Skeletal muscle cell (primary cell): ENCODE results near the gene FAM124A.

Experiments used
- DNase-seq: peaks from one replicate; pipeline ENCODE4 v3.0.0-alpha.2; 2010; ENCODE audit warnings: low read depth
- H3K4me3 ChIP-seq: 2 replicates; pipeline ENCODE4 v1.5.1; 2011; ENCODE audit warnings: low read depth, mild to moderate bottlenecking, control low read depth, low read length, moderate library complexity

Gene FAM124A

DNA sequence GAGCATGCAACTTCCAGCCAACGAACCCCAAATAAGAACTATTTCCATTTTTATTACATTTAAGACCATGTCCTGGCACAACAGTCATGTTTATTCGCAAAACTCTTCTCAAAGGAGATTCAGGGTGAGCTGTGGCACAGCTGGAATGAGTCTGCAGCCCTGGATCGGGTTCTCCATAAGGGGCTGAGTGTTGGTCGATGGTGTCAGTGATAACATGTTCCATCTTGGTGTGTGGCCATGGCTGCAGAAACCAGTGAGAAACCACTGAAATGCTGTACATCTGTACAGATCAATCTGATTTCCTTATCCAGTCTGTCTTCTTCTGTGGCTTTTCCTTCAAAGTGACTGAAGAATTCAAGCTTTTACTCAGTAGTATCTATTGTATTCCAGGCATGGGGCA lies 15.2 kb downstream of the FAM124A start:
- no peak overlapping the region for H3K4me3 ChIP-seq
- DNase-seq: no peak

GRCh38 chr13:51237887-51238286 lies 15.7 kb downstream of the FAM124A start:
- no peak for DNase-seq
- no peak overlapping the region for H3K4me3 ChIP-seq

DNA sequence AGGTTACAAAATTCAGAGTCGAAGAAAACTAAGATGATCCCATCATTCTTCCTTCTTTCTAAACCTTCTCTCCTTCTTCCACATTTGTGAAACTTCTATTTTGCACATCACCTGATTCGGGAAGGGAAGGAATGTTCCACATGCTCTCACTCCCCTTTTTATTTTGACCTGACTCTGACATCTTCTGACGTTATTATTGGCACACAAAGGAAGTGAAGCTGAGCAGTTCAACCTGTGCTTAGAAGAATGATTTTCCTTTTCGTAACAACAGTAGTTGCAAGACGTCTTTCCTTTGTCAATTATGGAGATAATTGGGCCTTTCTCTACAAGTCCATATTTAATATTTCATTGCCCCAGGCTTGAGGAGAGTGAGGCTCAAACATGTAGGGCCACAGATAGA lies 18.0 kb downstream of the FAM124A start:
- H3K4me3 ChIP-seq: no peak overlapping the region
- no peak for DNase-seq

- no peak overlapping the region for H3K4me3 ChIP-seq
- DNase-seq: no peak
Observed at GRCh38 chr13:51240958-51241357, 18.8 kb downstream of the FAM124A start.

GRCh38 chr13:51241720-51242119 lies 19.5 kb downstream of the FAM124A start:
- peak; percentile 21 for DNase-seq
- no peak overlapping the region for H3K4me3 ChIP-seq

GRCh38 chr13:51243227-51243626 lies 21.0 kb downstream of the FAM124A start:
- no peak overlapping the region for H3K4me3 ChIP-seq
- DNase-seq: no peak

- H3K4me3 ChIP-seq: no peak overlapping the region
- DNase-seq: no peak
Observed at GRCh38 chr13:51243832-51244231, 21.6 kb downstream of the FAM124A start.

DNA sequence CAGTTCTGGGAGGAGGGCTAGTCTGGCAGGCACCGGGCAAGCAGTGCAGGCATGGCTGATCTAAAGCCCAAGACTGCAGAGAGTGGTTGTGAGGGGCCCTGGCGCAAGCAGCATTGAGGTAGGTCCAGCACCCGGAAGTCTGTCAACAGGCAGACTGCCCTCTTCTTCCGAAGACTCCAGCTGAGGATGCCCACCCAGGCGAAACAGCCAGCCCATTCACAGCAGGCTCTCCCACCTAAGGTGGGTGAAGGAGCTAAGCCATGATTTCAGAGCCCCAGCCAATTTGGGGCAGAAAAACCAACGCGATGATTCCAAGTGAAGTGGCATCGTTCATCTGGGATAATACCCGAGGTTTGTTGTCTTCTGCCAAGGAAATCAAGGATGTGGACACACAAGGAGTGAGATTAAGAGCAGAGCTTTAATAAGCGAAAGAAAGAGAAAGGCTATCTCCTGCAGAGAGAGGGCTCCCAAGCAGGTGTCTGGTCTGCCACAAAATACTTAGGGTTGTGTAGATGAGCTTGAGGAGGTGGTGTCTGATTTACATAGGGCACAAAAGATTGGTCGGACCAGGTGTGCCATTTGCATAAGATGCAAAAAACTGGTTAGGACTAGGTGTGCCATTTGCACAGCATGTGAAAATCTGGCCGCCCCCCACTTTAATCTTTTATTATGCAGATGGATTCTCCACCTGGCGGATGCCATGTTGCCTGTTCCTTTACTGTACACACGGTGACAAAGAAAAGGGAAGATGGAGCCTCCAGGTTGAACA lies 22.6 kb downstream of the FAM124A start:
- DNase-seq: no peak
- no peak overlapping the region for H3K4me3 ChIP-seq

DNA sequence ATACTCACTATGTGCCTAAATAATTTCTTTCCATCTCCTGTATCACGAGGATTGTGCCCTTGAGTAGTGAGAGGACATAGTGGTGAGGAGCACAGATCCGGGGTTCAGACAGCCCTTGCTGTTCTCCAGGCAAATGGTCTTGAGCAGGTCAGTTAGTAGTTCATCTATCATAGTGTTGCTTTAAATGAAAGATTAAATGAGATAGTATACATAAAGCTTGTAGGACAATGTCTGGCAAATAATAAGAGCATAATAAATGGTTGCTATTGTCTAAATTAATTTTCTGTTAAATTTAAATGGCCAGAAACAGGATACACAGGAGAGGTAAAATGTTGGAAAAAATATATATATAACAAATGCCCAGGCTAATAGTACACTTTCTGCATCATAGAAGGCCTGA lies 23.4 kb downstream of the FAM124A start:
- no peak overlapping the region for H3K4me3 ChIP-seq
- no peak for DNase-seq

DNA sequence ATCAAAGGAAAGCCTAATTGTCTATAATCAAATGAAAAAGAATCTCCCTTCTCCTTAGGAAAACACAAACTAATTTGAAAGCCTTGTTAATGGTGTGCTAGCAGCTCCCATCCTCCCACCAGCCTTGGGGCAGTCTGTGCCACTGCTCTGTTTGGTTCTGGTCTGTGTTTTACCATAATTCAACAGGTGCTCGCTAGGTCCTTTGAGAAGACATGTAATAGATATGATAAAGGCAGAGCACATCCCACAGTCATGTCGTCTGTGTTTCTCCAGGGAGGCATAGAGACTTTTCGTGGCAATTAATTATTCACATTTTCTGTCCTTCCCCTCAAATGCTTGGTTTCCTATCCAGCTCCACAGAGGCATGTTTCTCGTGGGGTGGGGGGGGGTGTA lies 23.8 kb downstream of the FAM124A start:
- no peak overlapping the region for H3K4me3 ChIP-seq

DNA sequence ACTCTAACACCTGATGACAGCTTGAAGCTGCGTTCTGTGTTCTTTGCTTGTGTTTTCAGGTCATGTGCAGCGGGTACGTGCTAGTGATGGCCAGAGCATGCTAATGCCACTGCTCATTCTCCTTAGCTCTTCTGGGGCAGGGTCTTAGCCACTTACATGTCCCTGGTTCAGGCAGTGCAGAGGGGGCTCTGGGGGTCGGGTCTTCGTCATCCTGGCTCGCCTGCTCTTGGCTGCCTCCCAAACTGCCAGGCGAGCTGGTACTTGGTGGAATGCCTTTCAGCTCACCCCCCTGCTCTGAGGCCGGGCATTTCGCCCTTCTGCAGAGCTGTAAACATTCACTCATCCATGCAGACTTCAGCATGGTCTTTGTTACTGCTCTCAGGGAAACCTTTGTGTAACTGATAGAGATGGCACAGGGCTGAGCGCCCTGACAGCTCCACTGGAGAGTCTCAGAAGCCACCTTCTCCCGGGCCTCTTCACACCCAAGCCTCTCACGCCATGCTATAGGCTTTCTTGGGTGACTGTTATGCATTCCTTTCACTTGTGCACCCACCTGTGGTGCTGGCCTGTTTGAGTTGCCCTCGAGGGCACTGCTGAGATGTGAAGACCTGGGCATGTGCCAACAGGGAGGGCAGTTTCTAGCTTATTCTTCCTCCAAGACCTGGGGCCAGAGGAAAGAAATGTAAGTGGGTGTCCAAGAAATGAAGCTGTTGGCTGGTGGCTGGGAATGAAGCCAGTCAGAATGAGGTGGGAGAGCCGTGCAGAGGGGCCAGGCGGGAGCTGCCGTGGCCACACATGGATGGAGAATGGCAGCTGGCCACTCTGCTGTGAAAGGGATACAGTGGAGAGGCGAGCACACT lies 24.4 kb downstream of the FAM124A start:
- no peak for DNase-seq
- no peak overlapping the region for H3K4me3 ChIP-seq

More for the DNA sequence above, 23.8 kb downstream of the FAM124A start:
- DNase-seq: no peak

DNA sequence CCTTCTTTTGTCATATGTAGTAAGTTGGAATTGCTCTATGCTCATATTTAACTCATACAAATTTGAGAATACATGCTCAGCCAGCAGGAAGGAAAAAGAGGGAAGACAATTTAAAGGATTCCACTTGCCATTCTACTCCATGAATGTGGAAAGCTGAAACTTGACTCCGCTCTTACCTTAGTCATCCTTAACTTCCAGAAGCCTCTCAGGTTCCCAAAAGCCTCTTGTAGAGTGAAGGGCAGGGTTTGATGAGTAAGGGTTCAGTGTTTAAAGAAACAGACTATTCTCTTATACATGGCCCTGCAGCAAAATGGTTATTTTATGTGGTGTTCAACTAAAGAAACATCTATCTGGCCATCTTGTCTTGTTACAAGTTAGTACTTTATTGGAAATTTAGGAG lies 27.1 kb downstream of the FAM124A start:
- DNase-seq: no peak
- H3K4me3 ChIP-seq: no peak overlapping the region

DNA sequence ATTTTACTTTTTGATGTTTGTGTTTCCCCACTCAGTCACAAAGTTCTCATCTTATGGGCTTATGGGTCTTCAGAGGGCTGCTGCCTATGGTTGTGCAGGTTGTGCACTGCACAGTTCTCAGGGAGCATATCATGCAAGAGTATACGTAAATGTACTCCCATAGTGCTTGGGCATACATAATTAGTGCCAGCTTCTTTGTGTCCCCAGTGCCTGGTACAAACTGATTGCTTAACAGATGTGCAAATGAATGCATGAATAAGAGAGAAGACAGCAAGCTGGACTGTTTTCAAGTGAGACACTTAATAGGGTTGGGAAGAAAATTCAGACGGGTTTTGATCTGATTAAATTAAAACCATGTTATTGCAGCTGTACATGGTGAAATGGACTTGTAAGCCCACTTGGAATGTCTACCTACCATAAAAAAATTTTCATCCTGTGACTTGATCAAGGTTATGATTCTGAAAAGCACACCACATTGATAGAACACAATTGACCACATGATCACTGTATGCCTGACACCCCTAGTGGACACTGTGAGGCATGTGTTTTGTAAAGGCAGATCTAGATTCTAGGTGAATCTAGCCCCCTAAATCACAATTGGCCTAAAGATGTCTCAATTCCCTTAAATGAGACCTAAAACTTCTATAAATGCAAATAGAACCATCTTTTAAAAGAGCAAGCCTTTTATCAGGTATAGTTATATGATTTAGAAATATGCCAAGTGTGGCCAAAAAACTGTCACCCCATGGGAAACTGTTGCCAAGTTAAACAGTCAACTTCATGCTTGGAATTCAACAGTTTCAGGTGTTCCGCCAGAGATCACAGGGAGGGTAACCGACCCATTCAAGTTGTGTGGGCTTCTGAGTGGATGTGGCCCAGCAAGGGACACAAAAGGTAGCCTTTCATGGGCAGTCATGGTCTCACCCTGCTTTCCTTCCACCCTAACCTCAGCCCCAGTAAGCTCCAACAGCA lies 27.9 kb downstream of the FAM124A start:
- no peak for DNase-seq
- H3K4me3 ChIP-seq: no peak overlapping the region

- no peak for DNase-seq
Observed at GRCh38 chr13:51251480-51251879, 29.3 kb downstream of the FAM124A start.

DNA sequence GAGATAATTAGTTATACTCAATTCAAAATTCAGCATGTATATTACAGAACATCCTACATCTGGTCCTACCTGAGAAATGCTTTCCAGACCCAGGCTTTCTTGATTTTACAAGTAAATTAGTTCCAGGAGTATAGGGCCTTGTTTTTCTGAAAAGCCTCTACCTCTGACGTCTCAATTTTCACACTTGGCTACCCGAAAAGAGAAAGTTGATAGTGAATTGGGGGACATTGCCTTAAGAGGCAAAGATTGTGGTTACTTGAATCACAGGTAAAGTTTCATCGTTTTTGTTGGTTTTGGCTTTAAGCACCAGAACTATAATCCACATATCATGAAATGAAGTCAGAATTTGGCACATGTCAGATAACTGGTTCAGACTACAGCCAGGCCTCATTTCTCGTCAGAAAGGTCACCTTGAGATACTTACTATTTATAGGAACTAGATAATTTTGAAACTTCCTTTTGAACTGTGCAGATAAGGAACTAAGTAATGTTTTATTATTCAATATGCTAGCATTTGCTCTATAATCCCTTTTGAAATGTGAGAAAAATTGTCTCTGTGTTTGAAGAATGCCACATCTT lies 30.8 kb downstream of the FAM124A start:
- H3K4me3 ChIP-seq: no peak overlapping the region
- DNase-seq: no peak

More at GRCh38 chr13:51251480-51251879, 29.3 kb downstream of the FAM124A start:
- H3K4me3 ChIP-seq: no peak overlapping the region

DNA sequence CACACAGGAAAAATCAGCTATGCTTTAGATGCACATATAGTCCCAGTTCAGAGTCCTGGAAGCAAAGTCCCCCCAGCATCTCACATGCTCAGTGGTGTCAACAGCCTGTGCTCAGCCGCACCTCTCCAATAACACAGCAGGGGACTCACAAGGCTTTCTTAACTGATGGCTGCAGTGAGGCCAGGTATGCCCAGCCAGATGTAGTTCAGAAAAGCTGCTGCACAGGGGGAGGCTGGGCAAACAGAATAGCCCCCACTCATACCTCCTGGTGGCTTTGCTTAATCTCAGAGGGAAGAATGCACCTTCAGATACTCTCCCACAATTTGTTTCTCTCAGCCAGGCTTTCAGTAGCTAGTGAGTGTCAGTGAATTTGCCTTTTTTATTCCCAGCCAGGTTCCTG lies 33.4 kb downstream of the FAM124A start:
- H3K4me3 ChIP-seq: no peak overlapping the region
- no peak for DNase-seq

GRCh38 chr13:51257187-51257586 lies 35.0 kb downstream of the FAM124A start:
- DNase-seq: no peak
- H3K4me3 ChIP-seq: no peak overlapping the region

GRCh38 chr13:51258612-51259548 lies 36.7 kb downstream of the FAM124A start:
- DNase-seq: no peak
- H3K4me3 ChIP-seq: no peak overlapping the region
